B cell (primary cell): ENCODE data around the gene DCST2. TPM values are rescaled to one million over a fixed set of nuclear protein-coding genes. Genes with fewer than 3 reads are reported as not detected.

ENCODE experiments used
- ATAC-seq: fragments of 200-7000 bp; cut with Tn5 transposase; one replicate; pipeline ENCODE4 v1.10.0; 2021; ENCODE audit warnings: low read depth, mild to moderate bottlenecking, moderate number of reproducible peaks, moderate library complexity
- CTCF ChIA-PET: fragments of 350-600 bp; sonication (Branson Sonifier 250); formaldehyde crosslinking; loops from one replicate; lab custom pipeline; 2021; ENCODE audit warnings: antibody characterized with exemption, inconsistent platforms; lab: Charles Lee
- POLR2A ChIA-PET: fragments of 350-600 bp; sonication (Branson Sonifier 250); formaldehyde crosslinking; loops from one replicate; lab custom pipeline; 2021; ENCODE audit warnings: antibody characterized with exemption; lab: Charles Lee
- DNase-seq: peaks from one replicate; pipeline ENCODE4 v3.0.0; 2013
- H2AFZ ChIP-seq: 2 replicates; pipeline ENCODE4 v1.6.1; 2012; ENCODE audit warnings: mild to moderate bottlenecking, low read depth, low read length; ENCODE audit not compliant: insufficient read depth, poor library complexity, severe bottlenecking
- H3K27ac ChIP-seq, 2 donors: 1 replicate in 1 of 2; 2 replicates in 1 of 2; pipeline ENCODE4 v1.5.1; 2012 to 2013; ENCODE audit warnings: low read length in 2 of 2, mild to moderate bottlenecking in 2 of 2, moderate library complexity in 1 of 2
- H3K27me3 ChIP-seq, 4 experiments: fragments of 200-600 bp in 1 of 4; sonication (generic) in 1 of 4; replicated peaks in 1 of 4; 1 replicate in 2 of 4; 2 replicates in 2 of 4; pipeline versions ENCODE4 v1.6.1 to v1.7.0; 2013 to 2016; ENCODE audit warnings: low read length in 3 of 4, mild to moderate bottlenecking in 2 of 4, mixed read lengths in 1 of 4, moderate library complexity in 1 of 4; ENCODE audit not compliant: insufficient read depth in 4 of 4, control insufficient read depth in 3 of 4; ENCODE audit errors: control extremely low read depth in 1 of 4
- H3K36me3 ChIP-seq, 2 experiments: replicated peaks in 1 of 2; 1 replicate in 1 of 2; 2 replicates in 1 of 2; pipeline versions ENCODE4 v1.6.1 to v1.7.1; 2013; ENCODE audit warnings: low read length in 1 of 2; ENCODE audit not compliant: insufficient read depth in 2 of 2, control insufficient read depth in 1 of 2; ENCODE audit errors: control extremely low read depth in 1 of 2, extremely low read depth in 1 of 2
- H3K4me1 ChIP-seq, 2 donors: fragments of 200-600 bp in 1 of 2; sonication (generic) in 1 of 2; 1 replicate in 1 of 2; 2 replicates in 1 of 2; pipeline versions ENCODE4 v1.5.1 to v1.6.1; 2013 to 2017; ENCODE audit warnings: low read length in 2 of 2; ENCODE audit not compliant: control insufficient read depth in 2 of 2, insufficient read depth in 2 of 2
- H3K4me2 ChIP-seq: replicated peaks from 2 replicates; pipeline ENCODE3; 2012; ENCODE audit warnings: mild to moderate bottlenecking, low read depth, low read length; ENCODE audit not compliant: poor library complexity, severe bottlenecking
- H3K4me3 ChIP-seq, 5 experiments: fragments of 200-600 bp in 1 of 5; sonication (generic) in 1 of 5; 1 replicate in 3 of 5; 2 replicates in 2 of 5; pipeline versions ENCODE4 v1.5.1 to v1.7.0; 2011 to 2016; ENCODE audit warnings: low read length in 4 of 5, mild to moderate bottlenecking in 4 of 5, low read depth in 2 of 5, control low read depth in 1 of 5, moderate library complexity in 1 of 5; ENCODE audit not compliant: insufficient read depth in 1 of 5; ENCODE audit errors: control extremely low read depth in 1 of 5, extremely low read depth in 1 of 5
- H3K79me2 ChIP-seq: fragments of 200-600 bp; sonication (generic); one replicate; pipeline ENCODE4 v1.6.0; 2016; ENCODE audit warnings: low read length; ENCODE audit not compliant: control insufficient read depth, insufficient read depth
- H3K9ac ChIP-seq: fragments of 200-600 bp; sonication (generic); 2 replicates; pipeline ENCODE4 v1.6.1; 2017; ENCODE audit warnings: mild to moderate bottlenecking, low read length, moderate library complexity
- H3K9me3 ChIP-seq, 3 donors: one replicate each; pipeline versions ENCODE4 v1.6.1 to v1.7.1; 2013; ENCODE audit warnings: low read length in 2 of 3; ENCODE audit not compliant: control insufficient read depth in 2 of 3, insufficient read depth in 1 of 3; ENCODE audit errors: control extremely low read depth in 1 of 3
- H4K20me1 ChIP-seq: 2 replicates; pipeline ENCODE4 v1.6.0; 2012; ENCODE audit warnings: mild to moderate bottlenecking, low read length; ENCODE audit not compliant: insufficient read depth, control insufficient read depth, poor library complexity, severe bottlenecking
- H3K27ac Mint-ChIP-seq: one replicate; pipeline ENCODE4 v1.8.0; 2021; ENCODE audit warnings: mixed read lengths
- H3K27me3 Mint-ChIP-seq: one replicate; pipeline ENCODE4 v1.8.0; 2021; ENCODE audit warnings: mixed read lengths
- H3K4me1 Mint-ChIP-seq: one replicate; pipeline ENCODE4 v1.8.0; 2021; ENCODE audit warnings: mixed read lengths
- H3K4me3 Mint-ChIP-seq: one replicate; pipeline ENCODE4 v1.8.0; 2021; ENCODE audit warnings: mixed read lengths
- H3K9me3 Mint-ChIP-seq: one replicate; pipeline ENCODE4 v1.8.0; 2022; ENCODE audit warnings: mixed read lengths; ENCODE audit not compliant: insufficient read depth
- CTCF ChIP-seq: fragments of 200-600 bp; IDR thresholded peaks from one replicate; pipeline ENCODE4 v1.8.0; 2022; ENCODE audit warnings: antibody characterized with exemption, mild to moderate bottlenecking
- EZH2 ChIP-seq: IDR thresholded peaks from 2 replicates; pipeline ENCODE4 v1.6.1; 2012; ENCODE audit warnings: borderline replicate concordance, low read depth, mild to moderate bottlenecking, moderate library complexity, low read length; ENCODE audit not compliant: insufficient read depth, poor library complexity, severe bottlenecking
- WGBS: methylation state at CpG from one replicate; pipeline ENCODE4 v1.1.5; 2013; ENCODE audit warnings: missing lambda C conversion rate; ENCODE audit not compliant: insufficient coverage; 5-methylcytosine and 5-hydroxymethylcytosine counted together
- intact Hi-C: fragments of 100-400 bp; cut with micrococcal nuclease; formaldehyde crosslinking; loops from one replicate; pipeline ENCODE4 v1.10.0; 2022
- polyA plus RNA-seq: library from polyadenylated mRNA; depleted of rRNA; stranded (reverse); fragments of >200 nt; gene quantifications from 2 replicates; pipeline ENCODE4 v1.2.3, GENCODE V29; 2012
- total RNA-seq, 2 donors: library from RNA; stranded (reverse); fragments of 120-200 nt in 1 of 2; gene quantifications; 1 replicate in 1 of 2; 2 replicates in 1 of 2; pipeline versions ENCODE4 v1.2.3 to v1.2.4, GENCODE V29; 2013 to 2022

DCST2 gene
- total and polyA plus RNA-seq, 2 donors (not counting 1 experiment from before 2014, with no cell fraction given), result 0.89 to 5.4 TPM

GRCh38 chr1:155079210-155079486 is 45.6 kb upstream of the DCST2 start:
- Mint-ChIP-seq H3K27ac (peak overlapping the region; percentile 79), H3K9me3 (no peaks in the 10 kb centered on the region), H3K4me1 (peaks cover 52% of the 10 kb centered on the region), H3K4me3 (peak overlapping the region; percentile 89), H3K27me3 (peaks cover 32% of the 10 kb centered on the region)
- H3K4me2 ChIP-seq, result peak overlapping the region; percentile 97
- ChIA-PET POLR2A (interaction anchor here (0.5 to 2.8 kb wide), 3 partner anchors 14 to 65 kb away, joined by 3 to 9 read pairs (median 6); partner anchors contain the start of gene SLC50A1), CTCF (interaction anchor here (0.9 to 2.5 kb wide), 8 partner anchors 10 to 519 kb away, joined by 3 to 16 read pairs (median 4); partner anchors contain the start of genes EFNA4 and KRTCAP2)
- peaks cover 54 to 58% of the 10 kb centered on the region in 2 donors for H3K4me1 ChIP-seq
- H3K27ac ChIP-seq, result no peak overlapping the region
- peak overlapping the region in 4 of 5 experiments; percentile 25 to 45 (median 40) for H3K4me3 ChIP-seq
- DNase-seq (no peak), ATAC-seq (no peak)
- 15% methylated on average over 3 of the region's 10 CpGs for WGBS
- H3K9me3 ChIP-seq, result peaks cover 0 to 29% (median 0%) of the 10 kb centered on the region in 3 donors
- intact Hi-C loops, result loop anchor here (1.0 to 5.0 kb wide), 2 partner anchors 8 to 1358 kb away; no protein-coding TSS in a partner anchor
- H3K27me3 ChIP-seq, result peaks cover 0 to 53% (median 42%) of the 10 kb centered on the region in 4 experiments
- TF ChIP-seq CTCF, result no peak
- TF ChIP-seq EZH2, result no peak
- H3K36me3 ChIP-seq, result no peaks in the 10 kb centered on the region
- H2AFZ ChIP-seq, result peak overlapping the region; percentile 67
- no peaks in the 10 kb centered on the region for H3K79me2 ChIP-seq
- H3K9ac ChIP-seq, result peak overlapping the region; percentile 59
- H4K20me1 ChIP-seq, result peaks cover 40% of the 10 kb centered on the region

- DNase-seq (peak; percentile 77), ATAC-seq (peak; percentile 69)
- peak within 1 kb of the TSS; percentile 79 for H3K27ac Mint-ChIP-seq
- Histone ChIP-seq H3K27me3 (peaks cover 0 to 48% (median 37%) of the 10 kb centered on the region in 4 experiments), H3K27ac (no peak within 1 kb of the TSS), H4K20me1 (peaks cover 35% of the 10 kb centered on the region), H3K79me2 (no peaks in the 10 kb centered on the region), H2AFZ (peak within 1 kb of the TSS; percentile 67), H3K4me2 (peak within 1 kb of the TSS; percentile 97), H3K36me3 (no peaks in the 10 kb centered on the region), H3K4me3 (peak within 1 kb of the TSS in 4 of 5 experiments; percentile 25 to 45 (median 40)), H3K9me3 (peaks cover 0 to 24% (median 0%) of the 10 kb centered on the region in 3 donors), H3K4me1 (peaks cover 52 to 58% of the 10 kb centered on the region in 2 donors), H3K9ac (peak within 1 kb of the TSS; percentile 59)
- CTCF ChIA-PET, result interaction anchor here (0.8 to 2.5 kb wide), 11 partner anchors 9 to 519 kb away, joined by 3 to 16 read pairs (median 3); partner anchors contain the start of genes EFNA4 and KRTCAP2
- POLR2A ChIA-PET, result interaction anchor here (0.7 to 2.8 kb wide), 2 partner anchors 14 to 65 kb away, joined by 6 to 9 read pairs; no protein-coding TSS in a partner anchor
- peaks cover 27% of the 10 kb centered on the region for H3K27me3 Mint-ChIP-seq
- 3% methylated on average over 59 of the region's 59 CpGs for WGBS
- peaks cover 51% of the 10 kb centered on the region for H3K4me1 Mint-ChIP-seq
- intact Hi-C loops, result loop anchor here (1.0 to 5.0 kb wide), 2 partner anchors 7 to 1359 kb away; no protein-coding TSS in a partner anchor
- H3K4me3 Mint-ChIP-seq, result peak within 1 kb of the TSS; percentile 89
- TF ChIP-seq CTCF, result no peak
- TF ChIP-seq EZH2, result peak; percentile 44
- no peaks in the 10 kb centered on the region for H3K9me3 Mint-ChIP-seq
Measured at GRCh38 chr1:155078469-155079209, 45.1 kb upstream of the DCST2 start, which contains the start of gene EFNA3. TSS of gene EFNA3 (plus strand) at chr1:155078837. CDS start at chr1:155078942, 105 bp downstream.
